Fibroblast of lung (primary cell): ENCODE measurements around the gene BBS10. TPM values are rescaled to one million over a fixed set of nuclear protein-coding genes. Genes with fewer than 3 reads are reported as not detected.
A peak's percentile ranks its signal among the peaks of the same experiment; 100 is the strongest.
"Not testable (repeated sequence)": the region's sequence is repeated elsewhere in the genome, so short reads cannot be mapped to it uniquely, and the experiment has no call there.

Experiments used
- DNase-seq, 2 donors: peaks; one replicate each; pipeline versions ENCODE4 v3.0.0 to v3.0.0-alpha.2; 2010; ENCODE audit warnings: low read depth in 2 of 2
- H2AFZ ChIP-seq: 2 replicates; pipeline ENCODE4 v1.5.1; 2012; ENCODE audit warnings: low read length, control low read depth, inconsistent platforms
- H3K27ac ChIP-seq: 2 replicates; pipeline ENCODE4 v1.5.1; 2011; ENCODE audit warnings: low read length, control low read depth; ENCODE audit not compliant: insufficient read depth
- H3K27me3 ChIP-seq: 2 replicates; pipeline ENCODE4 v1.5.1; 2011; ENCODE audit warnings: mild to moderate bottlenecking, low read length; ENCODE audit not compliant: control insufficient read depth, insufficient read depth
- H3K36me3 ChIP-seq: 2 replicates; pipeline ENCODE4 v1.5.1; 2011; ENCODE audit warnings: low read length; ENCODE audit not compliant: control insufficient read depth, insufficient read depth
- H3K4me1 ChIP-seq: 2 replicates; pipeline ENCODE4 v1.5.1; 2011; ENCODE audit warnings: low read length; ENCODE audit not compliant: control insufficient read depth, insufficient read depth; ENCODE audit errors: extremely low read depth
- H3K4me2 ChIP-seq: 2 replicates; pipeline ENCODE4 v1.5.1; 2011; ENCODE audit warnings: low read length, control low read depth; ENCODE audit not compliant: insufficient read depth; ENCODE audit errors: extremely low read depth
- H3K4me3 ChIP-seq, 4 experiments: fragments of 200-600 bp in 1 of 4; sonication (generic) in 1 of 4; replicated peaks in 1 of 4; 2 replicates each; pipeline ENCODE4 v1.5.1; 2011 to 2016; ENCODE audit warnings: low read length in 4 of 4, low read depth in 3 of 4, mild to moderate bottlenecking in 3 of 4, control low read depth in 2 of 4, inconsistent platforms in 1 of 4, mixed read lengths in 1 of 4; ENCODE audit not compliant: insufficient read depth in 1 of 4; ENCODE audit errors: control extremely low read depth in 1 of 4
- H3K79me2 ChIP-seq: 2 replicates; pipeline ENCODE4 v1.5.1; 2012; ENCODE audit warnings: mild to moderate bottlenecking, low read length, inconsistent platforms; ENCODE audit not compliant: control insufficient read depth, insufficient read depth
- H3K9ac ChIP-seq: 2 replicates; pipeline ENCODE4 v1.5.1; 2011; ENCODE audit warnings: mild to moderate bottlenecking, low read length, control low read depth; ENCODE audit not compliant: insufficient read depth
- H3K9me3 ChIP-seq: 2 replicates; pipeline ENCODE4 v1.5.1; 2012; ENCODE audit warnings: low read depth, low read length; ENCODE audit not compliant: control insufficient read depth, insufficient read depth
- H4K20me1 ChIP-seq: 2 replicates; pipeline ENCODE4 v1.5.1; 2011; ENCODE audit warnings: low read length; ENCODE audit not compliant: control insufficient read depth, insufficient read depth; ENCODE audit errors: extremely low read depth
- EZH2 ChIP-seq: IDR thresholded peaks from 2 replicates; pipeline ENCODE4 v1.5.1; 2012; ENCODE audit warnings: low read length, control low read depth, mild to moderate bottlenecking; ENCODE audit errors: missing control alignments
- polyA plus RNA-seq, 2 donors: library from polyadenylated mRNA; depleted of rRNA in 1 of 2; stranded (reverse) in 1 of 2; unstranded in 1 of 2; fragments of >200 nt; gene quantifications; 2 replicates each; pipeline ENCODE4 v1.2.1, GENCODE V29; 2011 to 2012; ENCODE audit warnings: missing spikeins in 1 of 2
- total RNA-seq: library from RNA; depleted of rRNA; stranded (reverse); fragments of >200 nt; gene quantifications from 2 replicates; pipeline ENCODE4 v1.2.1, GENCODE V29; 2014
- TF ChIP-seq, protein P1 (sequence below), 2 donors: IDR thresholded peaks in 1 of 2; conservative IDR thresholded peaks in 1 of 2; 1 replicate in 1 of 2; 2 replicates in 1 of 2; pipeline ENCODE4 v1.5.1; 2011 to 2012; ENCODE audit warnings: low read length in 2 of 2, control low read depth in 1 of 2, inconsistent platforms in 1 of 2, low read depth in 1 of 2, mild to moderate bottlenecking in 1 of 2

Gene BBS10
- total and polyA plus RNA-seq, 2 donors (not counting 1 experiment from before 2014, with no cell fraction given): 19.0 to 31.0 TPM

DNA sequence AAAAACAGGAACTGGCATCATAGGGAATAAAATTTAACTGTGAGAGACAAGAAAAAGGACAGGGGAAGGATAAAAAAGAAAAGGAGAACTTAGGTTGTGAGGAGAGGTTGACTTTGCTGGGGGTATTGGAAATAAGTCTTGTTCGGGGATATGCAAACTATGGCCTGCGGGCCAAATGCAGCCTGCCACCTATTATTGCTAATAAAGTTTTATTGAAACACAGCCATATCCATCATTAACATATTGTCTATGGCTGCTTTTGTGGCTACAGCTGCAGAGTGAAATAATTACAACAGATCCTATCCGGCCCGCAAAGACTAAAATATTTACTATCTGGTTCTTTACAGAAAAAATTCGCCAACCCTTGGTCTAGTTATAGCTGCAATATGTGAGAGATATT lies 18.6 kb downstream of the BBS10 start:
- H3K4me3 ChIP-seq: no peak overlapping the region
- H3K27ac ChIP-seq: peak overlapping the region; percentile 34
- H3K36me3 ChIP-seq: no peaks in the 10 kb centered on the region
- H3K4me1 ChIP-seq: peaks cover 3% of the 10 kb centered on the region
- H3K79me2 ChIP-seq: no peaks in the 10 kb centered on the region
- no peaks in the 10 kb centered on the region for H3K27me3 ChIP-seq
- no peak overlapping the region for H3K4me2 ChIP-seq
- no peak overlapping the region for H2AFZ ChIP-seq
- TF ChIP-seq, protein P1, sequence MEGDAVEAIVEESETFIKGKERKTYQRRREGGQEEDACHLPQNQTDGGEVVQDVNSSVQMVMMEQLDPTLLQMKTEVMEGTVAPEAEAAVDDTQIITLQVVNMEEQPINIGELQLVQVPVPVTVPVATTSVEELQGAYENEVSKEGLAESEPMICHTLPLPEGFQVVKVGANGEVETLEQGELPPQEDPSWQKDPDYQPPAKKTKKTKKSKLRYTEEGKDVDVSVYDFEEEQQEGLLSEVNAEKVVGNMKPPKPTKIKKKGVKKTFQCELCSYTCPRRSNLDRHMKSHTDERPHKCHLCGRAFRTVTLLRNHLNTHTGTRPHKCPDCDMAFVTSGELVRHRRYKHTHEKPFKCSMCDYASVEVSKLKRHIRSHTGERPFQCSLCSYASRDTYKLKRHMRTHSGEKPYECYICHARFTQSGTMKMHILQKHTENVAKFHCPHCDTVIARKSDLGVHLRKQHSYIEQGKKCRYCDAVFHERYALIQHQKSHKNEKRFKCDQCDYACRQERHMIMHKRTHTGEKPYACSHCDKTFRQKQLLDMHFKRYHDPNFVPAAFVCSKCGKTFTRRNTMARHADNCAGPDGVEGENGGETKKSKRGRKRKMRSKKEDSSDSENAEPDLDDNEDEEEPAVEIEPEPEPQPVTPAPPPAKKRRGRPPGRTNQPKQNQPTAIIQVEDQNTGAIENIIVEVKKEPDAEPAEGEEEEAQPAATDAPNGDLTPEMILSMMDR (conservative IDR thresholded peaks at IDR 0.05 in 1 of 2, IDR thresholded peaks at IDR 0.05 in 1 of 2; ENCODE audit: low read depth in 1 of 2, low read length in 2 of 2): no peak
- no peak for TF ChIP-seq EZH2
- DNase-seq: no peak
- no peak overlapping the region for H3K9ac ChIP-seq
- no peaks in the 10 kb centered on the region for H4K20me1 ChIP-seq
- H3K9me3 ChIP-seq: no peaks in the 10 kb centered on the region

DNA sequence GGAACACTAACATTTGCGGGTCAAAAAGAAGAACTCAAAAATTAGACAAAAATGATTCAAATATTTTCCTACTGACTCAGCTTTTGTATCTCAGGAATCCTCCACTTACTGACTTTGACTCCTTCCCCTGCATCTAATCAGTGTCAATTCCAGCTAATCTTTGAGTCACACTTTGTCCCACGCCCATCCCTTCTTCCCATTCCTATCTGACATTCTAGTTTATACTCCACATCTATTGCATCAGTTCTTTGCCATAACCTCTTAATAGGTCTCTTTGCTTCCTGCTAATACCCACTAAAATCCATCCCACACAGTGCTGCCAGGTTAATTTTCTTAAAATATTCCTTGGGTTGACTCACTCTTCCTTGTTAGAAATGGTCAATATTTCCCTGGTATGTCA lies 19.1 kb downstream of the BBS10 start:
- peaks cover 3% of the 10 kb centered on the region for H3K4me1 ChIP-seq
- no peaks in the 10 kb centered on the region for H3K36me3 ChIP-seq
- no peak overlapping the region for H3K4me3 ChIP-seq
- H3K4me2 ChIP-seq: no peak overlapping the region
- H3K9me3 ChIP-seq: no peaks in the 10 kb centered on the region
- no peaks in the 10 kb centered on the region for H4K20me1 ChIP-seq
- TF ChIP-seq, protein P1 (conservative IDR thresholded peaks at IDR 0.05 in 1 of 2, IDR thresholded peaks at IDR 0.05 in 1 of 2; ENCODE audit: low read depth in 1 of 2, low read length in 2 of 2): no peak
- TF ChIP-seq EZH2: no peak
- peak overlapping the region; percentile 34 for H3K27ac ChIP-seq
- H3K9ac ChIP-seq: no peak overlapping the region
- no peak overlapping the region for H2AFZ ChIP-seq
- H3K79me2 ChIP-seq: no peaks in the 10 kb centered on the region
- no peaks in the 10 kb centered on the region for H3K27me3 ChIP-seq
- DNase-seq: peak; percentile 66 to 96

DNA sequence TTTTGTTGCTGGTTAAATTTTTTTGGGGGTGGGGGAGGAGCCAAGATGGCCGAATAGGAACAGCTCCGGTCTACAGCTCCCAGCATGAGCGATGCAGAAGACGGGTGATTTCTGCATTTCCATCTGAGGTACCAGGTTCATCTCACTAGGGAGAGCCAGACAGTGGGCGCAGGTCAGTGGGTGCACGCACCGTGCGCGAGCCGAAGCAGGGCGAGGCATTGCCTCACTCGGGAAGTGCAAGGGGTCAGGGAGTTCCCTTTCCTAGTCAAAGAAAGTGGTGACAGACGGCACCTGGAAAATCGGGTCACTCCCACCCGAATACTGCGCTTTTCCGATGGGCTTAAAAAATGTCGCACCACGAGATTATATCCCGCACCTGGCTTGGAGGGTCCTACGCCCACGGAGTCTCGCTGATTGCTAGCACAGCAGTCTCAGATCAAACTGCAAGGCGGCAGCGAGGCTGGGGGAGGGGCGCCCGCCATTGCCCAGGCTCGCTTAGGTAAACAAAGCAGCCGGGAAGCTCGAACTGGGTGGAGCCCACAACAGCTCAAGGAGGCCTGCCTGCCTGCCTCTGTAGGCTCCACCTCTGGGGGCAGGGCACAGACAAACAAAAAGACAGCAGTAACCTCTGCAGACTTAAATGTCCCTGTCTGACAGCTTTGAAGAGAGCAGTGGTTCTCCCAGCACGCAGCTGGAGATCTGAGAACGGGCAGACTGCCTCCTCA lies 28.5 kb downstream of the BBS10 start:
- H3K9me3 ChIP-seq, H3K36me3 ChIP-seq, H3K27me3 ChIP-seq: not testable (repeated sequence)

More for the DNA sequence above, 28.5 kb downstream of the BBS10 start:
- H3K9ac ChIP-seq, H3K79me2 ChIP-seq, H4K20me1 ChIP-seq, H2AFZ ChIP-seq, H3K4me3 ChIP-seq, DNase-seq, H3K27ac ChIP-seq, H3K4me2 ChIP-seq, H3K4me1 ChIP-seq: not testable (repeated sequence)
